Stimulated activated CD4-positive, alpha-beta T cell treated with anti-CD3 and anti-CD28 coated beads, Interleukin-4, amount 100 ng/mL, for 24 hours (primary cell): ENCODE results near the gene BACH2.
A peak's percentile ranks its signal among the peaks of the same experiment; 100 is the strongest.

Experiments used
- DNase-seq: peaks from one replicate; pipeline ENCODE4 v3.0.0-alpha.2; 2020

Gene BACH2

GRCh38 chr6:90204327-90205056 is 92.2 kb downstream of the BACH2 start:
- no peak for DNase-seq

DNA sequence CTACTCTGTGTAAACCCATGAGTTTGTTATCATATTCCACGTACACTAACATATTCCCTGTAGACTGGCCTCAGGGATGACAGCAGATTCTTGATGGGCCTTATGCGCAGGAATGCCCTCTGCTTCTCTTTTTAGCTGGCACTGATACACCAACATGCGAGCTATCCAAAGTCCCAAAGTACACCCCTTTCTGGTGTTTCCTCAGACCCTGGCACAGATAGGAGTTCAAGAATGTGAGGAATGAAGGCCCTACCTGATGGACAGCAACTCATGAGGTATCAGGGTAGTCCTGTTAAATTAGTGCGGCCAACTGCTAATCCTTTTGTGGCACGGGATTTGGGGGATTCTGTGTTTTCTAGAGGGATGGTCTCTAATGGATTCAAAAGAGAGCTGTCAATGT is 93.0 kb downstream of the BACH2 start:
- DNase-seq: no peak

DNA sequence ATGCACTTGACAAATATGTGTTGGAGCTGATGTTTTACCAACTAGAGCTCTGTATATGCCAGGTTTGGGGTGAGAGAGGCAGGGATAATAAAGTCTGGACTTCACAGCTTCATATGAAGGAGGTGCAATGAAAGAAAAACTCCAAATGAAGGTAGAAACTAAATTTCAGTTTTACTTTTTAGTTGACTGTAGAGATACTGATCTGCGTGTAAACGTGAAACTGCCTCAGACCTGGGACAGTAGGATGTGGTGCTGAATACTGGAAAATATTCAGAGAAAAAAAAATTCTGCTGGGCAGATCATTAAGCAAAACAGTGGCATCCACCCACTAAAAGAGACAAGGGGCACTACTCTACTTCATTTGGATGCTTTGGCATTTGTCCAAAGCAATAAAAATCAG is 94.5 kb downstream of the BACH2 start:
- DNase-seq: peak; percentile 36

- DNase-seq: no peak
Observed at GRCh38 chr6:90199900-90200299, 96.7 kb downstream of the BACH2 start.

DNA sequence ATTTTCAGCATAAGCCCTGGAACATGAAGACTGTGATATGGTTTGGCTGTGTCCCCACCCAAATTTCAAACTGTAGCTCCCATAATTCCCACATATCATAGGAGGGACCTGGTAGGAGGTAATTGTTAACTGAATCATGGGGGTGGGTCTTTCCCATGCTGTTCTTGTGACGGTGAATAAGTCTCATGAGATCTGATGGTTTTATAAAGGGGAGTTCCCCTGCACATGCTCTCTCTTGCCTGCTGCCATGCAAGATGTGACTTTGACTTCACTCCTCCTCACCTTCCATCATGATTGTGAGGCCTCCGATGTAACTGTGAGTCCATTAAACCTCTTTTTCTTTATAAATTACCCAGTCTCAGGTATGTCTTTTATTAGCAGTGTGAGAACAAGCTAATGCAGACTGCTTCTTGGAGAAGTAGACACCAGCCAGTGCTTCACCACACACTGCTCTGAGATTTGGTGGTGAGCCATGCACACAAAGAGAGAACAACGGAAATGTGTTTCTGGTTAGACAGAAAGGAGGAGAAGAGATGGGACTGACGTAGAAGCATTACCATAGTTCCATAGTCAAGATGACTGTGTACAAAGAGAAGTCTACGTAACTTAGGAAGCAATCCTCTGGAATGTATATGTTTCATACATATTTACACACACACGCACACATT is 97.8 kb downstream of the BACH2 start:
- DNase-seq: no peak

DNA sequence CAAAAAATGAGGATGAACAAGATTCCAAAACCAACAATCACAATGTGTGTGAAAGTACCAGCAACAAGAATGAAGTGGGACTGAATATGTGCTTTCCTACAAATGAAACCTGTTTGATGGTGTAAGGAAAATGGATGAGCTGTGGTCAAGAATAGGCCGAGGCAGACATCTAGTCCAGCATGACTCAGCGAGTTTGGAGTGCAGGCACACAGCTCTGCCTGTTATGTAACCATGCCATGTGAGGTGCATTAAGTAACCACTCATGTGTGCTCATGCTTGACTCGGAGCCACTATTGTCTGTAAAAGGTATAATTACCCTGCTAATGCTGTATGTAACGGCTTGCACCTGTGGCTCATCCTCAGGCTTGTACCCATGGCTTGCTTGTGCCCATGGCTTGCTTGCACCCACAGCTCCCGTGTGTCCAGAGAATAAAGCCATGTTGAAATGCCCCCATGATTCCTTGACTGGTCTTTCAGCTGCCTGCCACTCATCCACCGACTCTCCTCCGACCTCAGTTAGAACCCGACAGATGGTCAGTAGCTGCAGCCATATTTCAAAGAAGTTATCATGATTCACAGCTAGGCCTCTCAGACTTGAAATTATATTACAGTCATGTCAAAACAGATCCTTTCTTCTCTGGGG is 98.7 kb downstream of the BACH2 start:
- DNase-seq: no peak

GRCh38 chr6:90195094-90195829 is 101.4 kb downstream of the BACH2 start:
- no peak for DNase-seq

DNA sequence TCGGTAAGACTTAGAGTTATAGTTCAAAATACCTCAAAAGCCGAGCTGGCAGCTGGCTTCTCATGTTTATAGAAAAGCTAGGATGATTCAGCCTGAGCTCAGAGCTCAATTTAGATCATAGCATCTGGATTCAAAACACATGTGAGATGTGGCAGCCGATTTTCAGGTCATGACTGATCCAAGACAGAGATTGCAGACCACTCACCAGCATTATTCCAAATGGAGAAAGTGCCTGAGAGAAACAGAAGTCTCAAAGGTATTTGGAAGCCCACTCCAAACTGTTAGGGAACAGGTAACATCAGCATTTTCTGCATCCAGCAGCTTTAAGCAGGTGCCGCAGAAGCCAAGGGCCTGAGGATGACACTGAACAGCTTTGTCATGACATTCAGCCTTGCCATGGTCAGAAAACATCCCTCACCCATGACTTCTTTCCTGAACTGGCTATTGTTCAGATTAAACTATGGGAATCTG is 102.2 kb downstream of the BACH2 start:
- peak; percentile 55 for DNase-seq

GRCh38 chr6:90193359-90193758 is 103.3 kb downstream of the BACH2 start:
- no peak for DNase-seq

- DNase-seq: no peak
Observed at GRCh38 chr6:90192857-90193256, 103.8 kb downstream of the BACH2 start.

DNA sequence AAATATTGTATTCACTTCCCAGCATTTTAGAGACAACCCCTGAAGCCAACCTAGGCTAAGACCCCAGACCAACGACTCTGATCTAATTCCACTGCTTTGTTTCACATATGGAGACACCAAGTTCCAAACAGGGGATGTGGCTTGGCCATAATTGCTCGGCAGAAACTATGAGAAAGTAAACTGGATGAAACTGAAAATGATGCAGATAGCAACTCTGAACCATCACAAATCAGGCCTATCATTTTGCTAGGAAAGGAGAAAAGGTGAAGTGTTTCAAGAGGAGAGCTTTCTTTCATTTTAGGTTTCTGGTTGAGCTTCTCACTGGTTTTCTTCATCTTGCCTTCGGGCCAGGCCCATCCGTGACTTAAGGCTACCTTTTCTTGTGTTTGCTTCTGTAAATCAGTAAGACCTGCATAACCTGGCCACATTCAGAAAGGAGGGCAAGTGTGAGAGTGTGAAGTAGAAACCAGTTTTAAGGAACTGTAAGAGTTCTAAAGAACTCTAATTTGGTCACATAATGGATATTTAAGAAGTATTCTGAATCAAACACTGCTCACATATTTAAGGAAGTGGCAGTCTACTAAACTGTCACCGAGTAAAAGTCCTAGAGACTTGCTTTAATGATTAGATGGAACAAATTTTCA is 105.8 kb downstream of the BACH2 start:
- DNase-seq: no peak

DNA sequence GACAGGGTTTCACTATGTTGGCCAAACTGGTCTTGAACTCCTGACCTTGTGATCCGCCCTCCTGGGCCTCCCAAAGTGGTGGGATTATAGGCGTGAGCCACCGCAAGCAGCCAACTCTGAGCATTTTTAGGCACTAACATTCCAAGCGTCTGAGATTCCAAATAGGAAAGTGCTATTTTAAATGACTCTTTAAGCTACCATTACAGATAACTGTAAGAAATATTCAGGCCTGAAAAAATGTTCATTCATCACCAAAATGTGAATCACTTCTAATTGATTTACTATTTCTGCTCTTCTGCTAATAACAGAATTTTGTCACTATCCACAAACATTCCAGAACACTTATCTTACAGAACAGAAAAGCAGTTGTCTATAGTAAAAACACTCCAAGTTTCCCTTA is 106.5 kb downstream of the BACH2 start:
- DNase-seq: no peak

DNA sequence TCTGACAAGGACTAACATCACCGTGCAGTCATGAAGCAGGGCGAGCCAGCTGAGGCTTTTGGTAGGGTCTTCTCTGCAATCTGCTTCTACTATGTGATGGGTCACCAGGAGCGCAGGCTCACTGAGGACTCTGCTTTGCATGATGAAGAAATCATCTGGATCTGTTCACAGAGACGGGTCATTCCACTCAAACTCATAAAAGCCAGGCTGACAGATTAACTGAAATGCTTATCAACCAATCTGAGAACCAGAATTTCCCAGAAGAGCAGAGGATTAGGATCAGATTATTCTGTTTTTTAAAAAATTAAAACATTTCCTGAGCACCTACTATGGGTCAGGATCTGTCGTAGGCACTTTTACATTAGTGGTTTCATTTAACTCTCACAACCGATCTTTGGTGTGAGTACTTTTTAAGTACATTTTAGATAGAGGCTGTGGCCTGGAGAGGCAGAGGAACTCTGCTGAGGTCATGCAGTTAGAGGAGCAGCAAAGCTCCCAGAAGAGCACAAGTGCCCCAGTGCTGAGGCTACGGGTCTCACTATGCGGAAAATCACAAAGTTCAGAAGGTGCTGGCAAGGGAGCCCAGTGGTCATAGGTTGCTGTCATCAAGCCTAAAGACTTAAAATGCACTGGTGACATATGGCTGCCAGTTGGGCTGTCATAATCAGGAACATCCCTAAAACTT is 109.1 kb downstream of the BACH2 start:
- DNase-seq: no peak

- no peak for DNase-seq
Observed at GRCh38 chr6:90186637-90187371, 109.8 kb downstream of the BACH2 start.

GRCh38 chr6:90186026-90186425 is 110.6 kb downstream of the BACH2 start:
- no peak for DNase-seq

DNA sequence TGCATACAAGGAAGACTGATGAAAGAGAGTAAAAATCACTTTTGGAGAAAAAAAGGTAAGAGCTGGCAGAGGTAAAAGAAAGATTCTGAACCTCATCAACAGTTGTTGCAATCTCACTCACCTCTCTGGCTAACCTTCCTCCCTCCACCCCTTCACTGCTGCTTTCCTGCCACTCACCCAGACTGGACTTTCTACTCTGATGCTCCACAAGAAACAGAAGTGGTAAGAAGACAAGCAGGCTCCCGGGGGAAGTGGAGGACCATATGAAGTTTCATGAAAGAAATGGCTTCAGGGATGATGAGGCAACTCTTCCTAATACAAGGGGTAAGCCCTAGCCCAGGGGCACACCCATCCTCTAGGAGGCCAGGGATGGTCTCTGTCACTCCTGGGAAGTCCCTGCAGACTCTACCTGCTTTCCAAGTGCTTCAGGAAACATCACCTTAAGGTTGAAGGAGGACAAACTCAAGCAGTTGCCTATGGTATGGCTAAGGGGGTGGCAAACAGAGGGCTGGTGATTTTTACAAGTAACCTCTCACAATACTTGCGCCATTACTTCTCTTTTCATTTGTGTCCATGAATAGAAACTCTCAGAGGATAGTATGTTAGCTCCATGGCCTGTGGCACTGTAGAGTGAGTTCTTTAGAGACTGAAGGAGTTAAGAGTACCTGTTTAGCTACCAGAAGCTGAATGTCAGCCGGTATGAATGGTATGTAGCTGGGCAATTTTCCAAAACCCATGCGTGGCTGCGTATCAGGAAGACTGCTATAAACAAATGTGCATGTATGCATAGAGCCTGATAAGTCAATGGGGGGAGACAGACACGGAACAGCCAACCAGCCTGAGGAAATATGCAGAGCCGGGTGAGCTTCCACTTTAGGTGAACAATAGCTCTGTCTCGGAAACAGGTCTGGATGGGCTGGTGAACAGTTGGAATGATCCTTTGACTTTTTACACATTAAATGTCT is 112.0 kb downstream of the BACH2 start:
- no peak for DNase-seq

DNA sequence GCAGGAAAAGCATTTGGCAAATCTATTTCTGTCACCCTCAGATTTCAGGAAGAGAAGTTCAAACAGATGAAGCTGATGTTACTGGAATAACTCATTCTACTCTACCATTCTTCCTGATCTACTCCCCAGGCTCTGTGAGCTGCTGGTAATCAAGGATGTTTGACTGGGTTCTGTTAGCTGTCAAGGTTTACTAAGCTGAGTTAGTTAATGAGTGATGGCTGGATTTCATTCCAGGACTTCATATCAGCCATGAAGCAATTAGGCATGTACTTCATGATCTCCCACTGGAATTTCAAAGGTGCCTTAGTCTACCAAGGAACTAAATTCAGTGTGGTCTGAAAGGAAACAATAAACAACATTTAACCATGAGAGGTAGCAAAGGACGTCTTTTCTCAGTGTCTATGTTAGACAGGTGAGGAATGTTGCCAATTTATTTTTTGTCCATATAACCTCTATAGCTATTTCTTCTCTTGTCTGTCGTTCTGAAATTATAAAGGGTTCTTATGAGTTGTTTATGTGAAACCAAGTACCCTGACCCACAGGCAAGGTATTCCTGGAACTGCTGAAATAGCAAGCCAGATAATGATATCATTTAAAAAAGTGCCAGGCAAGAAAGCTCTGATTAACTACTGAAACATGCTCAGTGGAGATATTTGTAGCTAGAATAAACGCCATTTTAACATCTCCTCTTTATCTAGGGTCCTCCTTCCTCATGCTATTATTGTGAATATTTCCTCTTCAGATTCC is 112.9 kb downstream of the BACH2 start:
- DNase-seq: no peak

DNA sequence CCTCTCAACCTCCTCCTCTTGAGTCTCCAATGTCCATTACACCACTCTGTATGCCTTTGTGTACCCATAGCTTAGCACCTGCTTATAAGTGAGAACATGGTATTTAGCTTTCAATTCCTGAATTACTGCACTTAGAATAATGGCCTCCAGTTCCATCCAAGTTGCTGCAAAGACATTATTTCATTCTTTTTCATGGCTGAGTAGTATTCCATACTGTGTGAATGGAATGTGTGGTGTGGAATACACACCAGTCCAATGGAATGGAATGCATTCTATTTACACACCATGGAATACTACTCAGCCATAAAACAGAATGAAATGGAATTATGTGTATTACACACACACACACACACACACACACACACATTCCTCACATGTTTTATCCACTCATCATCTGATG is 116.1 kb downstream of the BACH2 start:
- DNase-seq: no peak
